PC-3 (cell line): ENCODE data around the gene HECTD1. TPM values are rescaled to one million over a fixed set of nuclear protein-coding genes. Genes with fewer than 3 reads are reported as not detected.
"Not testable (repeated sequence)": the region's sequence is repeated elsewhere in the genome, so short reads cannot be mapped to it uniquely, and the experiment has no call there.

Experiments used
- ATAC-seq: fragments of 200-7000 bp; cut with Tn5 transposase; 2 replicates; pipeline ENCODE4 v1.9.1; 2020; ENCODE audit warnings: mild to moderate bottlenecking, moderate library complexity
- BruUV-seq: library from RNA; stranded (reverse); fragments of 400-500 nt; replicated peaks from 2 replicates; lab custom pipeline; 2021; lab: Mats Ljungman, UMichigan
- CTCF ChIA-PET: fragments of 300-600 bp; sonication (Branson Sonifier 250); formaldehyde crosslinking; loops from one replicate; lab custom pipeline; 2022; ENCODE audit warnings: antibody characterized with exemption; lab: Charles Lee
- POLR2A ChIA-PET: fragments of 300-600 bp; sonication (Branson Sonifier 250); formaldehyde crosslinking; loops from one replicate; lab custom pipeline; 2022; ENCODE audit warnings: antibody characterized with exemption; ENCODE audit not compliant: unreplicated experiment; lab: Charles Lee
- DNase-seq: peaks from one replicate; pipeline ENCODE4 v3.0.0-alpha.2; 2015
- H2AFZ ChIP-seq: fragments of 300-600 bp; sonication (generic); 2 replicates; pipeline ENCODE4 v1.6.0; 2016; ENCODE audit warnings: antibody characterized with exemption, low read length
- H3F3A ChIP-seq: fragments of 300-600 bp; sonication (generic); one replicate; pipeline ENCODE4 v1.6.0; 2017; ENCODE audit warnings: antibody characterized with exemption, low read length, control low read depth, mild to moderate bottlenecking; ENCODE audit not compliant: unreplicated experiment
- H3K27ac ChIP-seq: fragments of 300-600 bp; sonication (generic); 2 replicates; pipeline ENCODE4 v1.5.1; 2016; ENCODE audit warnings: mild to moderate bottlenecking, low read length
- H3K27me3 ChIP-seq: fragments of 300-600 bp; sonication (generic); 2 replicates; pipeline ENCODE4 v1.6.1; 2016; ENCODE audit warnings: low read length, mixed read lengths
- H3K36me3 ChIP-seq: fragments of 300-600 bp; sonication (generic); 2 replicates; pipeline ENCODE4 v1.6.1; 2016; ENCODE audit warnings: low read depth, mixed run types, low read length, mixed read lengths
- H3K4me1 ChIP-seq: fragments of 300-600 bp; sonication (generic); 2 replicates; pipeline ENCODE4 v1.5.1; 2016; ENCODE audit warnings: low read length; ENCODE audit not compliant: insufficient read depth
- H3K4me2 ChIP-seq: fragments of 300-600 bp; sonication (generic); 2 replicates; pipeline ENCODE4 v1.6.0; 2016; ENCODE audit warnings: low read length
- H3K4me3 ChIP-seq: fragments of 300-600 bp; sonication (generic); 2 replicates; pipeline ENCODE4 v1.5.1; 2016; ENCODE audit warnings: mild to moderate bottlenecking, low read length, mixed read lengths
- H3K79me2 ChIP-seq: fragments of 300-600 bp; sonication (generic); 2 replicates; pipeline ENCODE4 v1.6.1; 2017; ENCODE audit warnings: low read length, mixed read lengths
- H3K9ac ChIP-seq: fragments of 300-600 bp; sonication (generic); 2 replicates; pipeline ENCODE4 v1.6.0; 2016; ENCODE audit warnings: mild to moderate bottlenecking, low read length
- H3K9me2 ChIP-seq: fragments of 300-600 bp; sonication (generic); replicated peaks from 2 replicates; pipeline ENCODE4 v1.6.1; 2016; ENCODE audit warnings: mixed run types, low read length, mixed read lengths
- H3K9me3 ChIP-seq: fragments of 300-600 bp; sonication (generic); 2 replicates; pipeline ENCODE4 v1.6.1; 2016; ENCODE audit warnings: low read length, mixed read lengths
- H4K20me1 ChIP-seq: fragments of 300-600 bp; sonication (generic); 2 replicates; pipeline ENCODE4 v1.6.1; 2016; ENCODE audit warnings: low read length, mixed read lengths
- EZH2 ChIP-seq: fragments of 300-600 bp; sonication (generic); IDR thresholded peaks from one replicate; pipeline ENCODE4 v1.6.1; 2017; ENCODE audit warnings: antibody characterized with exemption, mild to moderate bottlenecking, low read length; ENCODE audit not compliant: unreplicated experiment
- EZH2phosphoT487 ChIP-seq: fragments of 300-600 bp; sonication (generic); IDR thresholded peaks from 2 replicates; pipeline ENCODE4 v1.6.1; 2018; ENCODE audit warnings: mild to moderate bottlenecking, antibody characterized with exemption, low read length, borderline replicate concordance
- intact Hi-C: fragments of 100-400 bp; cut with micrococcal nuclease; formaldehyde crosslinking; loops from 2 replicates; pipeline ENCODE4 v1.9.0; 2023
- total RNA-seq: library from RNA; depleted of rRNA; stranded (reverse); fragments of >200 nt; gene quantifications from 2 replicates; pipeline ENCODE4 v1.2.3, GENCODE V29; 2014
- TF ChIP-seq, protein P1 (sequence below): fragments of 300-600 bp; sonication (generic); conservative IDR thresholded peaks from 2 replicates; pipeline ENCODE4 v1.5.1; 2017; ENCODE audit warnings: antibody characterized with exemption, low read depth, mild to moderate bottlenecking, low read length

The HECTD1 gene
- total RNA-seq, 1 experiment from 2014 or later = 152 TPM

DNA sequence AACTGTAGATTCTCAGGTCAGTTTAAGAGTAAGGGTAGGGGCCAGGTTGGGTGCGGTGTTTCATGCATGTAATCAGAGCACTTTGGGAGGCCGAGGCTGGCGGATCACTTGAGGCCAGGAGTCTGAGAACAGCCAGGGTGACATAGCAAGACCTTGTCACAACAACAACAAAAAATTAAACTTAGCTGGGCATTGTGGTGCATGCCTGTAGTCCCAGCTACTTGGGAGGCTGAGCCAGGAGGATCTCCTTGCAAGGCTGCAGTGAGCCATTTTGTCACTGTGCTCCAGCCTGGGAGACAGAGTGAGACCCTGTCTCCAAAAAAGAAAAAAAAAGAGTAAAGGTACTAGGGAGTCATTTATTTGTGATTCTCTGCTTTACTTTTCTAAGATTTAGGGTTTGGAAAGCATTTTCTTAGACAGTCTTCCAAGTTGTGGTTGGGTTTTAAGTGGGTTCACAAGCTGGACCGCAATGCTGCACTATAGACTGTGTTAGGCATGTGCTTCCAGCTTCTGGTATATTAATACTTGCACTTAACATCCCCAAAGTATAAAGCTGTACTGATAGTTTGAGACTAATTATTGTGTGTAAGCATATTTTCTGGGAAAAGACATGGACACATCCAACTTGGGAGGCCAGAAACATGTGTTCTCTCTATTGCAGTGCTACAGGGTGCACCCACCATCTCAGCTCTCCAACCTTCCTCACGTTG is 49.1 kb upstream of the HECTD1 start:
- no peak overlapping the region for H3K4me3 ChIP-seq
- BruUV-seq = no TSS peak
- TF ChIP-seq, protein P1, sequence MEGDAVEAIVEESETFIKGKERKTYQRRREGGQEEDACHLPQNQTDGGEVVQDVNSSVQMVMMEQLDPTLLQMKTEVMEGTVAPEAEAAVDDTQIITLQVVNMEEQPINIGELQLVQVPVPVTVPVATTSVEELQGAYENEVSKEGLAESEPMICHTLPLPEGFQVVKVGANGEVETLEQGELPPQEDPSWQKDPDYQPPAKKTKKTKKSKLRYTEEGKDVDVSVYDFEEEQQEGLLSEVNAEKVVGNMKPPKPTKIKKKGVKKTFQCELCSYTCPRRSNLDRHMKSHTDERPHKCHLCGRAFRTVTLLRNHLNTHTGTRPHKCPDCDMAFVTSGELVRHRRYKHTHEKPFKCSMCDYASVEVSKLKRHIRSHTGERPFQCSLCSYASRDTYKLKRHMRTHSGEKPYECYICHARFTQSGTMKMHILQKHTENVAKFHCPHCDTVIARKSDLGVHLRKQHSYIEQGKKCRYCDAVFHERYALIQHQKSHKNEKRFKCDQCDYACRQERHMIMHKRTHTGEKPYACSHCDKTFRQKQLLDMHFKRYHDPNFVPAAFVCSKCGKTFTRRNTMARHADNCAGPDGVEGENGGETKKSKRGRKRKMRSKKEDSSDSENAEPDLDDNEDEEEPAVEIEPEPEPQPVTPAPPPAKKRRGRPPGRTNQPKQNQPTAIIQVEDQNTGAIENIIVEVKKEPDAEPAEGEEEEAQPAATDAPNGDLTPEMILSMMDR = no peak

GRCh38 chr14:31255918-31256317 is 48.3 kb upstream of the HECTD1 start:
- ATAC-seq, DNase-seq, H3K27ac ChIP-seq, H3K4me2 ChIP-seq, H3K9me3 ChIP-seq, H3K27me3 ChIP-seq, H3K36me3 ChIP-seq, H3K9me2 ChIP-seq, H2AFZ ChIP-seq, BruUV-seq, H3F3A ChIP-seq, H4K20me1 ChIP-seq, H3K4me3 ChIP-seq, intact Hi-C loops, H3K4me1 ChIP-seq, CTCF ChIA-PET, H3K79me2 ChIP-seq, H3K9ac ChIP-seq: not testable (repeated sequence)
- POLR2A ChIA-PET = interaction anchor here (0.6 kb wide), 1 partner anchor 20 kb away, joined by 4 read pairs; no protein-coding TSS in a partner anchor

More for the DNA sequence above, 49.1 kb upstream of the HECTD1 start:
- POLR2A ChIA-PET = no interaction called here
- Histone ChIP-seq H3K79me2 (no peaks in the 10 kb centered on the region), H3K9ac (no peak overlapping the region), H4K20me1 (no peaks in the 10 kb centered on the region), H3K36me3 (no peaks in the 10 kb centered on the region), H3K9me2 (no peaks in the 10 kb centered on the region), H3K4me2 (no peak overlapping the region), H3F3A (no peaks in the 10 kb centered on the region), H2AFZ (no peak overlapping the region), H3K27ac (no peak overlapping the region), H3K27me3 (no peaks in the 10 kb centered on the region), H3K4me1 (peaks cover 6% of the 10 kb centered on the region), H3K9me3 (no peaks in the 10 kb centered on the region)
- intact Hi-C loops = no loop called here
- DNase-seq (no peak), ATAC-seq (no peak)
- CTCF ChIA-PET = no interaction called here

DNA sequence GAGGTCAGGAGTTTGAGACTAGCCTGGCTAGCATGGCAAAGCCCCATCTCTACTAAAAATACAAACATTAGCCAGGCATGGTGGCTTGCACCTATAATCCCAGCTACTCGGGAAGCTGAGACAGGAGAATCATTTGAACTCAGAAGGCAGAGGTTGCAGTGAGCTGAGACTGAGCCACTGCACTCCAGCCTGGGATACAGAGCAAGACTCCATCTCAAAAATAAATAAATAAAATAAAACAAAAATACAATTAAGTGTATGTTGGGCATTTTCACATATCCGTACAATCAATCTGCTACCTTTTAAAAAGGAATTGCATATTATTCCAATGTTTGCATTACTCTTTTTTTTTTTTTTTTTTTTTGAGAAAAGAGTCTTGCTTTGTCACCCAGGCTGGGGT is 47.7 kb upstream of the HECTD1 start:
- BruUV-seq = no TSS peak
- Histone ChIP-seq H3K9ac (no peak overlapping the region), H4K20me1 (no peaks in the 10 kb centered on the region), H3K4me3 (no peak overlapping the region), H3K79me2 (no peaks in the 10 kb centered on the region), H3F3A (no peaks in the 10 kb centered on the region), H3K4me2 (no peak overlapping the region), H3K27me3 (no peaks in the 10 kb centered on the region), H3K4me1 (peaks cover 6% of the 10 kb centered on the region; the same call in 1 of the 2 replicates), H3K36me3 (no peaks in the 10 kb centered on the region), H3K9me2 (no peaks in the 10 kb centered on the region), H3K27ac (no peak overlapping the region), H2AFZ (no peak overlapping the region), H3K9me3 (no peaks in the 10 kb centered on the region)
- ChIA-PET POLR2A (interaction anchor here (0.6 kb wide), 1 partner anchor 20 kb away, joined by 4 read pairs; no protein-coding TSS in a partner anchor), CTCF (no interaction called here)
- no peak for DNase-seq
- intact Hi-C loops = no loop called here
- no peak for ATAC-seq
- TF ChIP-seq, protein P1 = no peak
- no peak for TF ChIP-seq EZH2phosphoT487
- no peak for TF ChIP-seq EZH2
